Chondrocyte (in vitro differentiated cells): ENCODE measurements around the gene XIRP2. TPM values are rescaled to one million over a fixed set of nuclear protein-coding genes. Genes with fewer than 3 reads are reported as not detected.

Experiments used
- DNase-seq: peaks from one replicate; pipeline ENCODE4 v3.0.0; 2021; ENCODE audit warnings: mixed read lengths, low spot score
- H3K27ac Mint-ChIP-seq: one replicate; pipeline ENCODE4 v1.8.0; 2021; ENCODE audit warnings: mild to moderate bottlenecking, moderate library complexity, mixed read lengths; ENCODE audit not compliant: unreplicated experiment
- H3K27me3 Mint-ChIP-seq: 2 replicates; pipeline ENCODE4 v1.8.0; 2021; ENCODE audit warnings: low read depth, mixed read lengths
- H3K36me3 Mint-ChIP-seq: 2 replicates; pipeline ENCODE4 v1.8.0; 2021; ENCODE audit warnings: low read depth, mixed read lengths
- H3K4me1 Mint-ChIP-seq: 2 replicates; pipeline ENCODE4 v1.8.0; 2021; ENCODE audit warnings: low read depth, mild to moderate bottlenecking, mixed read lengths
- H3K4me3 Mint-ChIP-seq: one replicate; pipeline ENCODE4 v1.8.0; 2021; ENCODE audit warnings: mild to moderate bottlenecking, moderate library complexity, mixed read lengths; ENCODE audit not compliant: unreplicated experiment
- H3K9me3 Mint-ChIP-seq: 2 replicates; pipeline ENCODE4 v1.8.0; 2021; ENCODE audit warnings: low read depth, mixed read lengths
- CTCF ChIP-seq: fragments of 200-600 bp; sonication (generic); IDR thresholded peaks from 2 replicates; pipeline ENCODE4 v1.5.0; 2021; ENCODE audit warnings: antibody characterized with exemption, mild to moderate bottlenecking, moderate library complexity
- total RNA-seq: library from RNA; stranded (reverse); gene quantifications from 3 replicates; pipeline ENCODE4 v1.2.1, GENCODE V29; 2021

Gene XIRP2
- total RNA-seq, 1 donor from 2014 or later = not detected

GRCh38 chr2:167157523-167157922 lies 269.2 kb downstream of the XIRP2 start:
- no peak overlapping the region for H3K27ac Mint-ChIP-seq
- no peak for DNase-seq
- H3K36me3 Mint-ChIP-seq = peaks cover 1% of the 10 kb centered on the region

GRCh38 chr2:167177196-167177595 lies 288.9 kb downstream of the XIRP2 start:
- DNase-seq = no peak
- no peak for TF ChIP-seq CTCF
- no peaks in the 10 kb centered on the region for H3K27me3 Mint-ChIP-seq
- H3K4me1 Mint-ChIP-seq = peaks cover 9% of the 10 kb centered on the region
- H3K36me3 Mint-ChIP-seq = no peaks in the 10 kb centered on the region
- no peak overlapping the region for H3K27ac Mint-ChIP-seq
- no peak overlapping the region for H3K4me3 Mint-ChIP-seq
- peaks cover 19% of the 10 kb centered on the region for H3K9me3 Mint-ChIP-seq

More at GRCh38 chr2:167157523-167157922, 269.2 kb downstream of the XIRP2 start:
- Mint-ChIP-seq H3K4me1 (peaks cover 3% of the 10 kb centered on the region), H3K27me3 (no peaks in the 10 kb centered on the region), H3K9me3 (peaks cover 9% of the 10 kb centered on the region), H3K4me3 (no peak overlapping the region)
- no peak for TF ChIP-seq CTCF

- H3K4me3 Mint-ChIP-seq = no peak overlapping the region
- DNase-seq = no peak
- H3K9me3 Mint-ChIP-seq = peaks cover 9% of the 10 kb centered on the region
- no peaks in the 10 kb centered on the region for H3K36me3 Mint-ChIP-seq
- no peak overlapping the region for H3K27ac Mint-ChIP-seq
- no peaks in the 10 kb centered on the region for H3K27me3 Mint-ChIP-seq
- no peak for TF ChIP-seq CTCF
- H3K4me1 Mint-ChIP-seq = peaks cover 9% of the 10 kb centered on the region
These were observed 292.9 kb downstream of the XIRP2 start for GRCh38 chr2:167181134-167181533.

- Mint-ChIP-seq H3K27me3 (no peaks in the 10 kb centered on the region), H3K9me3 (peaks cover 5% of the 10 kb centered on the region), H3K36me3 (no peaks in the 10 kb centered on the region), H3K27ac (no peak overlapping the region), H3K4me3 (no peak overlapping the region), H3K4me1 (peaks cover 9% of the 10 kb centered on the region)
- TF ChIP-seq CTCF = no peak
- DNase-seq = no peak
These were observed 293.4 kb downstream of the XIRP2 start for GRCh38 chr2:167181688-167182087.

GRCh38 chr2:167182403-167182802 lies 294.1 kb downstream of the XIRP2 start:
- TF ChIP-seq CTCF = no peak
- Mint-ChIP-seq H3K9me3 (peaks cover 5% of the 10 kb centered on the region), H3K27ac (no peak overlapping the region), H3K4me3 (no peak overlapping the region), H3K4me1 (peaks cover 12% of the 10 kb centered on the region), H3K36me3 (no peaks in the 10 kb centered on the region), H3K27me3 (no peaks in the 10 kb centered on the region)
- DNase-seq = no peak
